ENCODE data around the gene XPO5.

DNA sequence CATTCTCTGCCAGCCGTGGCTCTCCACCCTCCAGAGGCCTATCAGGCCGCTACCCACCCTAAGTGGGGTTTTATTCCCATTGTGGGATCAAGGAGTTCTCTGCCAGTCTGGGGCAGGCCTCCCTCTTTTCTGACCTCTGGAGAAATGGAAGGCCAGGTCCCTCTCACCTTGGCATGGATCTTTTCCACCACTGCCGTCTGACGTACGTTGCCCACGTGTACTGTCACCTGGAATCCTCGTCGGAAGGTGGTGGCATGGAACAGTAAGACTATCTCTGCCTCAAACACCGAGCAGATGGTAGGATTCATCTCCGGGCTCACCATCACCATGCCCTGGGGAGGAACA lies 46.0 kb upstream of the XPO5 start:
- TF ChIP-seq EP300 (IDR thresholded peaks at IDR 0.05; ENCODE audit: borderline replicate concordance in 1 of 2, low read depth in 1 of 2, low read length in 1 of 2) (no peak), NFIC (IDR thresholded peaks at IDR 0.05; ENCODE audit: borderline replicate concordance) (no peak), TAF1 (IDR thresholded peaks at IDR 0.05; ENCODE audit: borderline replicate concordance, low read depth, low read length) (no peak), RAD21 (IDR thresholded peaks at IDR 0.05; ENCODE audit: low read length) (no peak), RCOR1 (IDR thresholded peaks at IDR 0.05; ENCODE audit: low read length) (no peak), SIN3A (IDR thresholded peaks at IDR 0.05; ENCODE audit: borderline replicate concordance, low read depth, low read length) (no peak), POLR2AphosphoS5 (IDR thresholded peaks at IDR 0.05; ENCODE audit: low read depth, low read length) (no peak), TCF12 (IDR thresholded peaks at IDR 0.05) (no peak), TEAD4 (IDR thresholded peaks at IDR 0.05; ENCODE audit: borderline replicate concordance, insufficient read depth) (no peak), YY1 (IDR thresholded peaks at IDR 0.05; ENCODE audit: low read depth) (no peak), NRF1 (IDR thresholded peaks at IDR 0.05; ENCODE audit: low read depth, low read length) (no peak)
- TF ChIP-seq, protein P1, sequence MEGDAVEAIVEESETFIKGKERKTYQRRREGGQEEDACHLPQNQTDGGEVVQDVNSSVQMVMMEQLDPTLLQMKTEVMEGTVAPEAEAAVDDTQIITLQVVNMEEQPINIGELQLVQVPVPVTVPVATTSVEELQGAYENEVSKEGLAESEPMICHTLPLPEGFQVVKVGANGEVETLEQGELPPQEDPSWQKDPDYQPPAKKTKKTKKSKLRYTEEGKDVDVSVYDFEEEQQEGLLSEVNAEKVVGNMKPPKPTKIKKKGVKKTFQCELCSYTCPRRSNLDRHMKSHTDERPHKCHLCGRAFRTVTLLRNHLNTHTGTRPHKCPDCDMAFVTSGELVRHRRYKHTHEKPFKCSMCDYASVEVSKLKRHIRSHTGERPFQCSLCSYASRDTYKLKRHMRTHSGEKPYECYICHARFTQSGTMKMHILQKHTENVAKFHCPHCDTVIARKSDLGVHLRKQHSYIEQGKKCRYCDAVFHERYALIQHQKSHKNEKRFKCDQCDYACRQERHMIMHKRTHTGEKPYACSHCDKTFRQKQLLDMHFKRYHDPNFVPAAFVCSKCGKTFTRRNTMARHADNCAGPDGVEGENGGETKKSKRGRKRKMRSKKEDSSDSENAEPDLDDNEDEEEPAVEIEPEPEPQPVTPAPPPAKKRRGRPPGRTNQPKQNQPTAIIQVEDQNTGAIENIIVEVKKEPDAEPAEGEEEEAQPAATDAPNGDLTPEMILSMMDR (IDR thresholded peaks at IDR 0.05), result no peak
- TF ChIP-seq, protein P2, sequence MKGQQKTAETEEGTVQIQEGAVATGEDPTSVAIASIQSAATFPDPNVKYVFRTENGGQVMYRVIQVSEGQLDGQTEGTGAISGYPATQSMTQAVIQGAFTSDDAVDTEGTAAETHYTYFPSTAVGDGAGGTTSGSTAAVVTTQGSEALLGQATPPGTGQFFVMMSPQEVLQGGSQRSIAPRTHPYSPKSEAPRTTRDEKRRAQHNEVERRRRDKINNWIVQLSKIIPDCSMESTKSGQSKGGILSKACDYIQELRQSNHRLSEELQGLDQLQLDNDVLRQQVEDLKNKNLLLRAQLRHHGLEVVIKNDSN (IDR thresholded peaks at IDR 0.05; ENCODE audit: borderline replicate concordance, low read depth), result no peak
